Measurements from ENCODE around the gene TESMIN. TPM values are rescaled to one million over a fixed set of nuclear protein-coding genes. Genes with fewer than 3 reads are reported as not detected.

TESMIN gene
- total and polyA plus RNA-seq, 2 of the 13 experiments (the other 11 are each of a cell fraction or from before 2014, with no cell fraction given) = 0.15 to 0.45 TPM

DNA sequence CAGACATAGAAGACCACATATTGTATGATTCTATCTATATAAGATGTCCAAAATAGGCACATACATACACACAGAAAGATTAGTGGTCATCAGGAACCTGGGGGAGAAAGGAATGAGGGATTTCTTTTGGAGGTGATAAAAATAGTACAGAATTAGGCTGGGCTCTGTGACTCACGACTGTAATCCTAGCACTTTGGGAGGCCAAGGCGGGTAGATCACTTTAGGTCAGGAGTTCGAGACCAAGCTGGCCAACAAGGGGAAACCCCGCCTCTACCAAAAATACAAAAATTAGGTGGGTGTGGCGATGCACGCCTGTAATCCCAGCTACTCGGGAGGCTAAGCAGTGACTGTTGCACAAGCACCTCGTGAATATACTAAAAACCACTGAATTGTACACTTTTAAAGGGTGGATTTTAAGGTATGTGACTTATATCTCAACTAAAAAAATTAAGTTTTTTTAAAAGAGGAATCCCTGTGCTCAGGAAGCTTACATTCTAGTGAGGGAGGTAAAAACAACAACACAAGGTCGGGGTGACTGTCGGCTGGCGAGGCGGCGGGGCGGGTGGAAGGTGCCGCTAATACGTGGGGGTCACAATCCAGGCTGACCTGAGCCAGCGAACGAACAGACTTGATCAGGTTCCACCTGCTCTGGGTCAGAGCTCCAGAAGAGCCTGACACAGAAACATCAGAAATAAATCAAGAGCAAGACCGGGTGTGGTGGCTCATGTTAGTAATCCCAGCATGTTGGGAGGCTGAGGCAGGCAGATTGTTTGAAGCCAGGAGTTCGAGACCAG lies 25.3 kb upstream of the TESMIN start:
- no peak overlapping the region for H3K4me3 ChIP-seq (replicated peaks in 1 of 3; ENCODE audit: insufficient read depth in 1 of 3, low read depth in 2 of 3, low read length in 3 of 3)
- FAIRE-seq (no peak), ATAC-seq (no peak), DNase-seq (ENCODE audit: low spot score) (no peak)
- H3K4me1 ChIP-seq (ENCODE audit: insufficient read depth, low read length) = no peaks in the 10 kb centered on the region
- H3K9me3 ChIP-seq (ENCODE audit: low read length) = no peaks in the 10 kb centered on the region
- TF ChIP-seq, protein P1, sequence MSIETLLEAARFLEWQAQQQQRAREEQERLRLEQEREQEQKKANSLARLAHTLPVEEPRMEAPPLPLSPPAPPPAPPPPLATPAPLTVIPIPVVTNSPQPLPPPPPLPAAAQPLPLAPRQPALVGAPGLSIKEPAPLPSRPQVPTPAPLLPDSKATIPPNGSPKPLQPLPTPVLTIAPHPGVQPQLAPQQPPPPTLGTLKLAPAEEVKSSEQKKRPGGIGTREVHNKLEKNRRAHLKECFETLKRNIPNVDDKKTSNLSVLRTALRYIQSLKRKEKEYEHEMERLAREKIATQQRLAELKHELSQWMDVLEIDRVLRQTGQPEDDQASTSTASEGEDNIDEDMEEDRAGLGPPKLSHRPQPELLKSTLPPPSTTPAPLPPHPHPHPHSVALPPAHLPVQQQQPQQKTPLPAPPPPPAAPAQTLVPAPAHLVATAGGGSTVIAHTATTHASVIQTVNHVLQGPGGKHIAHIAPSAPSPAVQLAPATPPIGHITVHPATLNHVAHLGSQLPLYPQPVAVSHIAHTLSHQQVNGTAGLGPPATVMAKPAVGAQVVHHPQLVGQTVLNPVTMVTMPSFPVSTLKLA (IDR thresholded peaks at IDR 0.05) = no peak
- TF ChIP-seq TEAD2 (CRISPR knock-in tag; IDR thresholded peaks at IDR 0.05) = no peak
- no peak for TF ChIP-seq SOX13 (IDR thresholded peaks at IDR 0.05)
- no peak for TF ChIP-seq SOX13 (CRISPR knock-in tag; conservative IDR thresholded peaks at IDR 0.05 in 1 of 2, IDR thresholded peaks at IDR 0.05 in 1 of 2)
- TF ChIP-seq POLR2AphosphoS2 (IDR thresholded peaks at IDR 0.05; ENCODE audit: low read depth, low read length) = no peak
- no TSS peak for BruUV-seq (replicated peaks)
- intact Hi-C loops (cut with micrococcal nuclease; ENCODE audit: unreplicated experiment) (no loop called here), in situ Hi-C loops (cut with HindIII; ENCODE audit: extremely low pct_ligation_motif_present, low pct_unique_long_range_greater_than_20kb) (no loop called here)
- no peaks in the 10 kb centered on the region for H3K27me3 ChIP-seq (ENCODE audit: control insufficient read depth in 1 of 2, insufficient read depth in 2 of 2, low read length in 2 of 2)
- peaks cover 2 to 22% of the 10 kb centered on the region in 2 experiments; a peak in 3 of 5 replicates for H3K36me3 ChIP-seq (replicated peaks in 1 of 2; ENCODE audit: control insufficient read depth in 1 of 2, insufficient read depth in 2 of 2, low read length in 2 of 2)
- no peaks in the 10 kb centered on the region for H4K20me1 ChIP-seq (ENCODE audit: insufficient read depth, low read length)
- H2AFZ ChIP-seq (ENCODE audit: low read length) = no peak overlapping the region
- no peak overlapping the region for H3K9ac ChIP-seq (ENCODE audit: insufficient read depth, low read depth, low read length)
- 87% methylated on average over 20 of the region's 20 CpGs for WGBS (ENCODE audit: low lambda C conversion rate)
- no peaks in the 10 kb centered on the region for H3K79me2 ChIP-seq (ENCODE audit: insufficient read depth, low read length)
- no peak overlapping the region for H3K27ac ChIP-seq (ENCODE audit: extremely low read length, insufficient read depth, low read length)
- ChIA-PET POLR2A (no interaction called here), CTCF (ENCODE audit: low intra/inter-chr PET ratio, low total read pairs) (no interaction called here)
- no peak overlapping the region for H3K4me2 ChIP-seq (ENCODE audit: low read depth, low read length)

- Histone ChIP-seq H3K79me2 (ENCODE audit: insufficient read depth, low read length) (no peaks in the 10 kb centered on the region), H3K9ac (ENCODE audit: insufficient read depth, low read depth, low read length) (no peak overlapping the region), H3K36me3 (replicated peaks in 1 of 2; ENCODE audit: control insufficient read depth in 1 of 2, insufficient read depth in 2 of 2, low read length in 2 of 2) (peaks cover 2 to 20% of the 10 kb centered on the region in 2 experiments; a peak in 3 of 5 replicates), H4K20me1 (ENCODE audit: insufficient read depth, low read length) (no peaks in the 10 kb centered on the region), H3K4me2 (ENCODE audit: low read depth, low read length) (no peak overlapping the region), H3K4me1 (ENCODE audit: insufficient read depth, low read length) (no peaks in the 10 kb centered on the region), H3K4me3 (replicated peaks in 1 of 3; ENCODE audit: insufficient read depth in 1 of 3, low read depth in 2 of 3, low read length in 3 of 3) (no peak overlapping the region), H2AFZ (ENCODE audit: low read length) (no peak overlapping the region), H3K27ac (ENCODE audit: extremely low read length, insufficient read depth, low read length) (no peak overlapping the region), H3K27me3 (ENCODE audit: control insufficient read depth in 1 of 2, insufficient read depth in 2 of 2, low read length in 2 of 2) (no peaks in the 10 kb centered on the region), H3K9me3 (ENCODE audit: low read length) (no peaks in the 10 kb centered on the region)
- DNase-seq (ENCODE audit: low spot score) (no peak), FAIRE-seq (no peak), ATAC-seq (no peak)
- intact Hi-C loops (cut with micrococcal nuclease; ENCODE audit: unreplicated experiment) (no loop called here), in situ Hi-C loops (cut with HindIII; ENCODE audit: extremely low pct_ligation_motif_present, low pct_unique_long_range_greater_than_20kb) (no loop called here)
- WGBS (ENCODE audit: low lambda C conversion rate) = 88% methylated on average over 4 of the region's 4 CpGs
- no TSS peak for BruUV-seq (replicated peaks)
- CTCF ChIA-PET (ENCODE audit: low intra/inter-chr PET ratio, low total read pairs) = no interaction called here
- POLR2A ChIA-PET = no interaction called here
- no peak for TF ChIP-seq ISX (CRISPR knock-in tag; conservative IDR thresholded peaks at IDR 0.05)
- no peak for TF ChIP-seq FOXM1 (CRISPR knock-in tag; IDR thresholded peaks at IDR 0.05)
- no peak for TF ChIP-seq JDP2 (CRISPR knock-in tag; IDR thresholded peaks at IDR 0.05; ENCODE audit: borderline replicate concordance)
- TF ChIP-seq SMC3 (IDR thresholded peaks at IDR 0.05; ENCODE audit: low read length) = no peak
- TF ChIP-seq GFI1 (CRISPR knock-in tag; IDR thresholded peaks at IDR 0.05; ENCODE audit: borderline replicate concordance) = no peak
- TF ChIP-seq ZFP37 (CRISPR knock-in tag; IDR thresholded peaks at IDR 0.05; ENCODE audit: borderline replicate concordance) = no peak
- no peak for TF ChIP-seq NFE2 (CRISPR knock-in tag; IDR thresholded peaks at IDR 0.05)
- TF ChIP-seq ZNF678 (CRISPR knock-in tag; IDR thresholded peaks at IDR 0.05) = no peak
- TF ChIP-seq FOXO4 (CRISPR knock-in tag; conservative IDR thresholded peaks at IDR 0.05) = no peak
- no peak for TF ChIP-seq ZNF256 (CRISPR knock-in tag; conservative IDR thresholded peaks at IDR 0.05)
- TF ChIP-seq ZSCAN22 (CRISPR knock-in tag; IDR thresholded peaks at IDR 0.05) = no peak
- no peak for TF ChIP-seq ZNF552 (CRISPR knock-in tag; IDR thresholded peaks at IDR 0.05; ENCODE audit: borderline replicate concordance)
These were observed 24.6 kb upstream of the TESMIN start for GRCh38 chr11:68775951-68776388.

Data from HepG2 (cell line).